Spleen (tissue), 7 donors: ENCODE results near the gene MARCHF2.

ENCODE experiments used
- POLR2A ChIP-seq, 3 donors: fragments of 450-650 bp; IDR thresholded peaks; one replicate each; pipeline ENCODE4 v1.5.1; 2017; ENCODE audit warnings: antibody characterized with exemption in 3 of 3, mild to moderate bottlenecking in 1 of 3
- POLR2AphosphoS5 ChIP-seq, 3 donors: sonication (generic); formaldehyde crosslinking; IDR thresholded peaks; one replicate each; pipeline ENCODE4 v1.5.1; 2017; ENCODE audit warnings: antibody characterized with exemption in 3 of 3
- TF ChIP-seq, protein P1 (sequence below), 11 experiments: fragments of 200-600 bp in 7 of 11; fragments of 450-650 bp in 4 of 11; sonication (generic) in 4 of 11; IDR thresholded peaks in 8 of 11; conservative IDR thresholded peaks in 3 of 11; 1 replicate in 7 of 11; 2 replicates in 4 of 11; pipeline versions ENCODE4 v1.4.0 to v1.8.0; 2016 to 2021; ENCODE audit warnings: antibody characterized with exemption in 11 of 11, inconsistent platforms in 4 of 11, mild to moderate bottlenecking in 1 of 11
- donor health status: DM: no; HTN: no; CAD: no; lungs with moderate emphysema.
- donor health status: DM: no; HTN: no; CAD: no.
- donor health status: DM: no; HTN: no; CAD: no.

DNA sequence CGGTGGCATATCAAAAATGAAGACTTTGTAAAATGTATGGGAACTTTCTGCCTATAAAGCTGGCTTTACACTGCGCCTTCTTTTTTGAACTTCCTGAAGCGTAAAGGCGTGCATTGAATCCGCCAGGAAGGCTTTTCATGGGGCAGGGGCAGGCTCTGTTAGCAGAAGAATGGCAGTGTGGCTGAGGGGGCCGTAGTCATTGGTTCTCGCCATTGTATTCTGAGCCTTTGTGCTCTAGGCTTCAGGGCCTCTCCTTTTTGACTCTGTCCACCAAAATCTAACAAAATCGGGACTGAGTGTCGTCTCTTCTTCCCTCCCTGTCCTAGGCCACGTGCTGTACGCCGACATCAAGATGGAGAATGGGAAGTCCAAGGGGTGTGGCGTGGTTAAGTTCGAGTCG, 75.3 kb downstream of the MARCHF2 start:
- TF ChIP-seq POLR2AphosphoS5 (IDR thresholded peaks at IDR 0.05) (peak in 1 of 3 donors; percentile 9), POLR2A (IDR thresholded peaks at IDR 0.05) (no peak)
- TF ChIP-seq, protein P1, sequence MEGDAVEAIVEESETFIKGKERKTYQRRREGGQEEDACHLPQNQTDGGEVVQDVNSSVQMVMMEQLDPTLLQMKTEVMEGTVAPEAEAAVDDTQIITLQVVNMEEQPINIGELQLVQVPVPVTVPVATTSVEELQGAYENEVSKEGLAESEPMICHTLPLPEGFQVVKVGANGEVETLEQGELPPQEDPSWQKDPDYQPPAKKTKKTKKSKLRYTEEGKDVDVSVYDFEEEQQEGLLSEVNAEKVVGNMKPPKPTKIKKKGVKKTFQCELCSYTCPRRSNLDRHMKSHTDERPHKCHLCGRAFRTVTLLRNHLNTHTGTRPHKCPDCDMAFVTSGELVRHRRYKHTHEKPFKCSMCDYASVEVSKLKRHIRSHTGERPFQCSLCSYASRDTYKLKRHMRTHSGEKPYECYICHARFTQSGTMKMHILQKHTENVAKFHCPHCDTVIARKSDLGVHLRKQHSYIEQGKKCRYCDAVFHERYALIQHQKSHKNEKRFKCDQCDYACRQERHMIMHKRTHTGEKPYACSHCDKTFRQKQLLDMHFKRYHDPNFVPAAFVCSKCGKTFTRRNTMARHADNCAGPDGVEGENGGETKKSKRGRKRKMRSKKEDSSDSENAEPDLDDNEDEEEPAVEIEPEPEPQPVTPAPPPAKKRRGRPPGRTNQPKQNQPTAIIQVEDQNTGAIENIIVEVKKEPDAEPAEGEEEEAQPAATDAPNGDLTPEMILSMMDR (IDR thresholded peaks at IDR 0.05 in 8 of 11, conservative IDR thresholded peaks at IDR 0.05 in 3 of 11) = no peak
